Endothelial cell of umbilical vein (primary cell): ENCODE data around the gene IL1RL2. TPM values are rescaled to one million over a fixed set of nuclear protein-coding genes. Genes with fewer than 3 reads are reported as not detected.

ENCODE experiments used
- BruUV-seq: library from RNA; stranded (reverse); fragments of 400-500 nt; replicated peaks from 2 replicates; lab custom pipeline; 2021; lab: Mats Ljungman, UMichigan
- CTCF ChIA-PET: fragments of 300-600, 350-600 bp; sonication (Branson Sonifier 250); formaldehyde crosslinking; loops from one replicate; lab custom pipeline; 2021; ENCODE audit warnings: antibody characterized with exemption, inconsistent platforms; lab: Charles Lee
- POLR2A ChIA-PET: fragments of 300-600, 350-600 bp; sonication (Branson Sonifier 250); formaldehyde crosslinking; loops from one replicate; lab custom pipeline; 2021; ENCODE audit warnings: antibody characterized with exemption, inconsistent platforms; lab: Charles Lee
- DNase-seq: peaks from one replicate; pipeline ENCODE4 v3.0.0-alpha.2; 2011; ENCODE audit warnings: low read depth, low spot score
- FAIRE-seq: peaks from 2 replicates; lab custom pipeline; 2011; peaks lifted over from hg19 to GRCh38; lab: Jason Lieb, UNC
- H2AFZ ChIP-seq: 2 replicates; pipeline ENCODE4 v1.6.0; 2012; ENCODE audit warnings: low read depth, low read length, control low read depth, inconsistent platforms
- H3K27ac ChIP-seq: 2 replicates; pipeline ENCODE4 v1.5.1; 2011; ENCODE audit warnings: low read depth, mild to moderate bottlenecking, control low read depth, low read length, moderate library complexity; ENCODE audit not compliant: insufficient read depth
- H3K27me3 ChIP-seq, 2 experiments: 2 replicates each; pipeline versions ENCODE4 v1.6.0 to v1.6.1; 2011; ENCODE audit warnings: low read length in 2 of 2, mixed read lengths in 1 of 2; ENCODE audit not compliant: control insufficient read depth in 2 of 2, insufficient read depth in 2 of 2
- H3K36me3 ChIP-seq, 2 experiments: 2 replicates in 1 of 2; 3 replicates in 1 of 2; pipeline ENCODE4 v1.5.1; 2011; ENCODE audit warnings: low read length in 2 of 2, mild to moderate bottlenecking in 1 of 2, moderate library complexity in 1 of 2; ENCODE audit not compliant: control insufficient read depth in 2 of 2, insufficient read depth in 2 of 2; ENCODE audit errors: extremely low read depth in 1 of 2
- H3K4me1 ChIP-seq: 3 replicates; pipeline ENCODE4 v1.5.1; 2011; ENCODE audit warnings: mild to moderate bottlenecking, low read length; ENCODE audit not compliant: control insufficient read depth, insufficient read depth; ENCODE audit errors: extremely low read depth
- H3K4me2 ChIP-seq: 2 replicates; pipeline ENCODE4 v1.6.1; 2011; ENCODE audit warnings: low read length, control low read depth, mixed read lengths; ENCODE audit not compliant: insufficient read depth
- H3K4me3 ChIP-seq, 3 experiments: fragments of 200-600 bp in 1 of 3; sonication (generic), shearing (Covaris generic) in 1 of 3; replicated peaks in 1 of 3; 2 replicates each; pipeline ENCODE4 v1.5.1; 2011 to 2016; ENCODE audit warnings: control low read depth in 3 of 3, low read length in 3 of 3, mild to moderate bottlenecking in 2 of 3, inconsistent platforms in 1 of 3, low read depth in 1 of 3, moderate library complexity in 1 of 3; ENCODE audit not compliant: insufficient read depth in 1 of 3
- H3K79me2 ChIP-seq: 2 replicates; pipeline ENCODE4 v1.6.0; 2012; ENCODE audit warnings: low read length, inconsistent platforms; ENCODE audit not compliant: control insufficient read depth, insufficient read depth
- H3K9ac ChIP-seq: replicated peaks from 2 replicates; pipeline ENCODE3; 2011; ENCODE audit warnings: low read length, control low read depth; ENCODE audit not compliant: insufficient read depth; ENCODE audit errors: extremely low read depth
- H3K9me1 ChIP-seq: replicated peaks from 3 replicates; pipeline ENCODE4 v1.6.0; 2011; ENCODE audit warnings: mild to moderate bottlenecking, low read length; ENCODE audit not compliant: control insufficient read depth, insufficient read depth; ENCODE audit errors: extremely low read depth
- H3K9me3 ChIP-seq: replicated peaks from 2 replicates; pipeline ENCODE4 v1.5.1; 2012; ENCODE audit warnings: low read length, inconsistent platforms; ENCODE audit not compliant: control insufficient read depth, insufficient read depth
- H4K20me1 ChIP-seq: replicated peaks from 2 replicates; pipeline ENCODE3; 2011; ENCODE audit warnings: mild to moderate bottlenecking, low read length; ENCODE audit not compliant: control insufficient read depth, insufficient read depth; ENCODE audit errors: extremely low read depth
- CTCF ChIP-seq, 2 donors: IDR thresholded peaks; 1 replicate in 1 of 2; 2 replicates in 1 of 2; pipeline ENCODE4 v1.5.1; 2011; ENCODE audit warnings: low read length in 2 of 2, mild to moderate bottlenecking in 2 of 2, moderate library complexity in 2 of 2, control low read depth in 1 of 2, inconsistent platforms in 1 of 2, low read depth in 1 of 2; ENCODE audit not compliant: insufficient read depth in 1 of 2; ENCODE audit errors: extremely low read depth in 1 of 2
- FOS ChIP-seq: IDR thresholded peaks from 2 replicates; pipeline ENCODE4 v1.6.1; 2011; ENCODE audit warnings: mild to moderate bottlenecking, low read length, moderate library complexity, borderline replicate concordance; ENCODE audit not compliant: insufficient read depth
- GATA2 ChIP-seq: IDR thresholded peaks from 2 replicates; pipeline ENCODE4 v1.7.0; 2011; ENCODE audit warnings: low read depth, mild to moderate bottlenecking, moderate library complexity, mixed read lengths, low read length; ENCODE audit not compliant: insufficient read length, insufficient read depth
- JUN ChIP-seq: IDR thresholded peaks from 2 replicates; pipeline ENCODE4 v1.6.1; 2011; ENCODE audit warnings: borderline replicate concordance, low read depth; ENCODE audit not compliant: insufficient read length, insufficient read depth
- MAX ChIP-seq: IDR thresholded peaks from 2 replicates; pipeline ENCODE4 v1.6.1; 2011; ENCODE audit not compliant: insufficient read depth, insufficient read length
- POLR2AphosphoS5 ChIP-seq: IDR thresholded peaks from 2 replicates; pipeline ENCODE4 v1.6.1; 2012; ENCODE audit warnings: low read depth, mild to moderate bottlenecking, control low read depth, low read length, moderate library complexity; ENCODE audit not compliant: insufficient read depth
- dilution Hi-C: fragments of 300-500 bp; cut with MboI; formaldehyde crosslinking; loops from one replicate; pipeline ENCODE4 v1.15.0; 2019; ENCODE audit warnings: low sequenced_read_pairs; ENCODE audit not compliant: extremely low pct_ligation_motif_present
- intact Hi-C: fragments of 100-400 bp; cut with micrococcal nuclease; formaldehyde crosslinking; loops from one replicate; pipeline ENCODE4 v1.10.0; 2022
- polyA plus RNA-seq, 4 experiments: library from polyadenylated mRNA; depleted of rRNA in 3 of 4; stranded (reverse) in 3 of 4; unstranded in 1 of 4; fragments of >200 nt; gene quantifications; 2 replicates each; pipeline versions ENCODE4 v1.2.1 to v1.2.3, GENCODE V29; 2011 to 2012; ENCODE audit warnings: missing spikeins in 1 of 4
- total RNA-seq: library from RNA; stranded (reverse); gene quantifications from 2 replicates; pipeline ENCODE4 v1.2.3, GENCODE V29; 2021

The IL1RL2 gene
- total and polyA plus RNA-seq, 2 donors (not counting 3 experiments of a cell fraction or from before 2014, with no cell fraction given): 0.11 TPM; not detected in 1

GRCh38 chr2:102251042-102251848, 64.4 kb downstream of the IL1RL2 start:
- no TSS peak for BruUV-seq
- H3K4me2 ChIP-seq: peak overlapping the region; percentile 82
- intact Hi-C loops: loop anchor here (1.0 kb wide), 1 partner anchor 198 kb away; no protein-coding TSS in a partner anchor
- ChIA-PET CTCF (interaction anchor here (0.7 to 2.0 kb wide), 26 partner anchors 11 to 368 kb away, joined by 3 to 22 read pairs (median 4); partner anchors contain the start of genes IL18R1 and IL1RL1), POLR2A (no interaction called here)
- dilution Hi-C loops: no loop called here
- H3K27me3 ChIP-seq: no peaks in the 10 kb centered on the region
- peaks cover 8% of the 10 kb centered on the region for H3K4me1 ChIP-seq
- H3K4me3 ChIP-seq: peak overlapping the region in 2 of 3 experiments; percentile 36 to 42
- H2AFZ ChIP-seq: peak overlapping the region; percentile 99
- H3K9ac ChIP-seq: peak overlapping the region; percentile 57
- H3K9me3 ChIP-seq: no peaks in the 10 kb centered on the region
- no peaks in the 10 kb centered on the region for H3K36me3 ChIP-seq
- no peaks in the 10 kb centered on the region for H3K79me2 ChIP-seq
- FAIRE-seq (no peak), DNase-seq (peak; percentile 23)
- H4K20me1 ChIP-seq: no peaks in the 10 kb centered on the region
- H3K27ac ChIP-seq: no peak overlapping the region
- TF ChIP-seq JUN (no peak), FOS (no peak), GATA2 (no peak), MAX (no peak), POLR2AphosphoS5 (no peak), CTCF (IDR thresholded peaks at IDR 0.05; ENCODE audit: extremely low read depth in 1 of 2, insufficient read depth in 1 of 2, low read depth in 1 of 2, low read length in 2 of 2) (peak in 1 of 2 donors; percentile 34)
- H3K9me1 ChIP-seq: no peaks in the 10 kb centered on the region
